HepG2 (cell line): ENCODE results near the gene AMIGO3. TPM values are rescaled to one million over a fixed set of nuclear protein-coding genes. Genes with fewer than 3 reads are reported as not detected.

Experiments
- ATAC-seq: fragments of 200-7000 bp; cut with Tn5 transposase; 3 replicates; pipeline ENCODE4 v1.9.1; 2020; ENCODE audit warnings: mild to moderate bottlenecking, moderate library complexity
- BruUV-seq: library from RNA; stranded (reverse); fragments of 400-500 nt; replicated peaks from 2 replicates; lab custom pipeline; 2021; lab: Mats Ljungman, UMichigan
- CTCF ChIA-PET: fragments of 300-600 bp; formaldehyde crosslinking; extraction: SDS; loops from one replicate; lab custom pipeline; 2021; ENCODE audit warnings: low total read pairs, inconsistent platforms, low intra/inter-chr PET ratio; lab: Yijun Ruan, JAX
- POLR2A ChIA-PET: fragments of 350-600 bp; sonication (Branson Sonifier 250); formaldehyde crosslinking; loops from one replicate; lab custom pipeline; 2020; ENCODE audit warnings: antibody characterized with exemption, inconsistent platforms; lab: Yijun Ruan, JAX
- DNase-seq: peaks from one replicate; pipeline ENCODE4 v3.0.0-alpha.2; 2015; ENCODE audit warnings: low spot score
- FAIRE-seq: peaks from 3 replicates; lab custom pipeline; 2011; peaks lifted over from hg19 to GRCh38; lab: Jason Lieb, UNC
- H2AFZ ChIP-seq: one replicate; pipeline ENCODE4 v1.6.1; 2011; ENCODE audit warnings: low read length, inconsistent platforms
- H3K27ac ChIP-seq: fragments of 300-600 bp; 3 replicates; pipeline ENCODE4 v1.8.0; 2011; ENCODE audit warnings: mixed run types, mild to moderate bottlenecking, mixed read lengths, low read length, inconsistent platforms; ENCODE audit not compliant: insufficient read depth; ENCODE audit errors: extremely low read length
- H3K27me3 ChIP-seq, 2 experiments: fragments of 200-600 bp in 1 of 2; 2 replicates in 1 of 2; 3 replicates in 1 of 2; pipeline versions ENCODE4 v1.6.0 to v1.8.0; 2011; ENCODE audit warnings: low read length in 2 of 2, mild to moderate bottlenecking in 2 of 2, moderate library complexity in 2 of 2, inconsistent platforms in 1 of 2; ENCODE audit not compliant: insufficient read depth in 2 of 2, control insufficient read depth in 1 of 2
- H3K36me3 ChIP-seq, 2 experiments: fragments of 200-600 bp in 1 of 2; replicated peaks in 1 of 2; 2 replicates in 1 of 2; 3 replicates in 1 of 2; pipeline versions ENCODE4 v1.5.1 to v1.8.0; 2011; ENCODE audit warnings: low read length in 2 of 2, inconsistent platforms in 1 of 2; ENCODE audit not compliant: insufficient read depth in 2 of 2, control insufficient read depth in 1 of 2
- H3K4me1 ChIP-seq: 2 replicates; pipeline ENCODE4 v1.5.1; 2012; ENCODE audit warnings: low read length, inconsistent platforms; ENCODE audit not compliant: insufficient read depth
- H3K4me2 ChIP-seq: 2 replicates; pipeline ENCODE4 v1.6.0; 2011; ENCODE audit warnings: low read depth, low read length, inconsistent platforms
- H3K4me3 ChIP-seq, 3 experiments: fragments of 200-600 bp in 1 of 3; sonication (generic), shearing (Covaris generic) in 1 of 3; replicated peaks in 1 of 3; 2 replicates each; pipeline ENCODE4 v1.5.1; 2011 to 2016; ENCODE audit warnings: low read length in 3 of 3, inconsistent platforms in 2 of 3, low read depth in 2 of 3, mild to moderate bottlenecking in 2 of 3, control low read depth in 1 of 3, mixed read lengths in 1 of 3; ENCODE audit not compliant: insufficient read depth in 1 of 3
- H3K79me2 ChIP-seq: one replicate; pipeline ENCODE4 v1.6.1; 2011; ENCODE audit warnings: low read length, inconsistent platforms; ENCODE audit not compliant: insufficient read depth
- H3K9ac ChIP-seq: 2 replicates; pipeline ENCODE4 v1.6.0; 2011; ENCODE audit warnings: mild to moderate bottlenecking, low read depth, low read length, inconsistent platforms; ENCODE audit not compliant: insufficient read depth
- H3K9me3 ChIP-seq: 2 replicates; pipeline ENCODE4 v1.5.1; 2012; ENCODE audit warnings: mild to moderate bottlenecking, low read length
- H4K20me1 ChIP-seq: 2 replicates; pipeline ENCODE4 v1.6.0; 2011; ENCODE audit warnings: inconsistent platforms, mild to moderate bottlenecking, low read length, moderate library complexity; ENCODE audit not compliant: insufficient read depth
- AKAP8 ChIP-seq: sonication (generic); formaldehyde crosslinking; IDR thresholded peaks from 2 replicates; pipeline ENCODE4 v1.5.1; 2020; ENCODE audit warnings: mild to moderate bottlenecking, missing genetic modification reagents
- CENPBD1 ChIP-seq: sonication (generic); formaldehyde crosslinking; IDR thresholded peaks from 2 replicates; pipeline ENCODE4 v1.8.0; 2022; ENCODE audit warnings: missing genetic modification reagents, low read depth, mild to moderate bottlenecking, borderline replicate concordance
- HNF1B ChIP-seq: sonication (generic); formaldehyde crosslinking; IDR thresholded peaks from 2 replicates; pipeline ENCODE4 v1.5.1; 2020; ENCODE audit warnings: mild to moderate bottlenecking, moderate library complexity, missing genetic modification reagents
- NR0B2 ChIP-seq: sonication (generic); formaldehyde crosslinking; IDR thresholded peaks from 2 replicates; pipeline ENCODE4 v1.4.0; 2020; ENCODE audit warnings: mild to moderate bottlenecking, missing genetic modification reagents
- NR2F1 ChIP-seq, 2 experiments: fragments of 450-650 bp in 1 of 2; formaldehyde crosslinking in 1 of 2; IDR thresholded peaks; 2 replicates each; pipeline versions ENCODE4 v1.5.0 to v1.6.1; 2016 to 2020; ENCODE audit warnings: mild to moderate bottlenecking in 1 of 2, missing compliant biosample characterization in 1 of 2, missing genetic modification reagents in 1 of 2, moderate library complexity in 1 of 2
- ZBTB40 ChIP-seq, 2 experiments: fragments of 450-650 bp in 1 of 2; sonication (generic) in 1 of 2; formaldehyde crosslinking in 1 of 2; IDR thresholded peaks; 2 replicates each; pipeline versions ENCODE4 v1.6.1 to v1.8.0; 2016 to 2022; ENCODE audit warnings: antibody characterized with exemption in 1 of 2, mild to moderate bottlenecking in 1 of 2, missing genetic modification reagents in 1 of 2
- ZFX ChIP-seq: sonication (generic); formaldehyde crosslinking; IDR thresholded peaks from 2 replicates; pipeline ENCODE4 v1.4.0; 2020; ENCODE audit warnings: mild to moderate bottlenecking, low read depth, missing genetic modification reagents, moderate library complexity
- ZGPAT ChIP-seq: IDR thresholded peaks from 2 replicates; pipeline ENCODE4 v1.6.1; 2016; ENCODE audit warnings: mild to moderate bottlenecking
- WGBS: methylation state at CpG from one replicate; pipeline ENCODE4 v1.1.6; 2017; ENCODE audit warnings: low lambda C conversion rate; 5-methylcytosine and 5-hydroxymethylcytosine counted together
- in situ Hi-C: cut with HindIII; loops from 2 replicates; pipeline ENCODE4 v1.10.0; 2017; ENCODE audit warnings: low pct_unique_long_range_greater_than_20kb; ENCODE audit not compliant: extremely low pct_ligation_motif_present
- intact Hi-C: fragments of 100-400 bp; cut with micrococcal nuclease; formaldehyde crosslinking; loops from one replicate; pipeline ENCODE4 v1.10.0; 2022; ENCODE audit not compliant: unreplicated experiment
- polyA plus RNA-seq, 8 experiments: library from polyadenylated mRNA; depleted of rRNA in 3 of 8; stranded (reverse) in 7 of 8; unstranded in 1 of 8; fragments of >200 nt; fragmentation: Illumina TruSeq in 4 of 8; extraction: Trizol in 4 of 8; gene quantifications; 2 replicates each; pipeline versions ENCODE4 v1.2.1 to v1.2.3, GENCODE V29; 2011 to 2016; ENCODE audit warnings: low read depth in 4 of 8, missing spikeins in 1 of 8, mixed read lengths in 1 of 8; ENCODE audit not compliant: insufficient read depth in 1 of 8
- total RNA-seq, 5 experiments: library from RNA; depleted of rRNA; stranded (reverse); fragments of >200 nt; fragmentation: Illumina TruSeq; extraction: Trizol; gene quantifications; 2 replicates each; pipeline ENCODE4 v1.2.3, GENCODE V29; 2016; ENCODE audit warnings: low read depth in 1 of 5

AMIGO3 gene
- total and polyA plus RNA-seq, 2 of the 13 experiments (the other 11 are each of a cell fraction or from before 2014, with no cell fraction given), result 0.35 TPM; not detected in 1

- ChIA-PET POLR2A (interaction anchor here (1.1 to 3.3 kb wide), 3 partner anchors 18 to 148 kb away, joined by 6 to 98 read pairs (median 6); partner anchors contain the start of genes MST1 and RNF123), CTCF (interaction anchor here (1.2 to 2.7 kb wide), 3 partner anchors 105 to 217 kb away, joined by 5 to 31 read pairs (median 10); no protein-coding TSS in a partner anchor)
- Histone ChIP-seq H3K4me1 (peaks cover 86% of the 10 kb centered on the region), H3K79me2 (peaks cover 15% of the 10 kb centered on the region), H3K36me3 (peaks cover 0 to 4% of the 10 kb centered on the region in 2 experiments; a peak in 3 of 5 replicates), H3K9me3 (no peaks in the 10 kb centered on the region), H3K4me3 (0 out of 6 replicates have a peak overlapping the region, but pooled peaks of 1 of the 3 experiments have one; percentile 32), H3K27ac (peak overlapping the region; percentile 57), H3K27me3 (no peaks in the 10 kb centered on the region), H3K9ac (no peak overlapping the region), H3K4me2 (peak overlapping the region; percentile 68), H4K20me1 (no peaks in the 10 kb centered on the region), H2AFZ (no peak overlapping the region)
- DNase-seq, result no peak
- ATAC-seq, result no peak
- FAIRE-seq, result no peak
- intact Hi-C loops (loop anchor here (1.0 to 5.0 kb wide), 4 partner anchors 64 to 217 kb away; no protein-coding TSS in a partner anchor), in situ Hi-C loops (loop anchor here (5.0 to 10.0 kb wide), 2 partner anchors 106 to 134 kb away; no protein-coding TSS in a partner anchor)
- no TSS peak for BruUV-seq
- 52% methylated on average over 5 of the region's 6 CpGs for WGBS
- peak; percentile 9; the same call in 1 of the 2 replicates for TF ChIP-seq AKAP8
- TF ChIP-seq CENPBD1 (CRISPR knock-in tag), result no peak
- TF ChIP-seq ZGPAT (CRISPR knock-in tag), result no peak
- TF ChIP-seq HNF1B (CRISPR knock-in tag), result 0 out of 2 replicates have a peak, but pooled peaks have one; percentile 4
- 0 out of 2 replicates have a peak, but pooled peaks have one; percentile 13 for TF ChIP-seq ZFX (CRISPR knock-in tag)
- 0 out of 2 replicates have a peak, but pooled peaks have one; percentile 5 for TF ChIP-seq NR0B2 (CRISPR knock-in tag)
- no peak for TF ChIP-seq ZBTB40 (IDR thresholded peaks at IDR 0.05)
- TF ChIP-seq ZBTB40 (CRISPR knock-in tag; IDR thresholded peaks at IDR 0.05), result no peak
- TF ChIP-seq NR2F1 (CRISPR knock-in tag; IDR thresholded peaks at IDR 0.05), result no peak
These were observed 48.6 kb downstream of the AMIGO3 start for GRCh38 chr3:49670940-49671290.
